ENCODE measurements around the gene RABGAP1.

RABGAP1 gene

GRCh38 chr9:123087359-123087888 is 146.6 kb downstream of the RABGAP1 start:
- DNase-seq = no peak

GRCh38 chr9:123089040-123089439 is 148.2 kb downstream of the RABGAP1 start:
- no peak for DNase-seq

DNA sequence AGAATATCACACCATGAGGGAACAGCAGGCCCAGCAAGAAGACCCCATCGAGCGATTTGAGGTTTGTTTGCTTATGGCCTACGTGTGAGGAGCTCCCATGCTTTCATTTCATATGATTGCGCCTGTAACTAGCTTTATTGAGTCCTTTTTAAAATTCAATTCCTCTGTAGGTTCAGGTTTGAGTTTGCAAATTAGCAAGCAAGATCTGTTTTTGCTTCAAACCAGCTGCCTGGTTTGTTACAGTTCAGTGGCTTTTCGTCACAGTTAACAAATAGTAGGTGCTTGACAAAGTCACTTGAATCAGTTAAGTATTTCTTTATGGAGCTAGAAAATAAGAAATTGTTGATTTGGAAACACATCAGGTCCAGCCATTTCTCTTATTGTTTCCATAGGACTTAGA is 149.0 kb downstream of the RABGAP1 start:
- no peak for DNase-seq

DNA sequence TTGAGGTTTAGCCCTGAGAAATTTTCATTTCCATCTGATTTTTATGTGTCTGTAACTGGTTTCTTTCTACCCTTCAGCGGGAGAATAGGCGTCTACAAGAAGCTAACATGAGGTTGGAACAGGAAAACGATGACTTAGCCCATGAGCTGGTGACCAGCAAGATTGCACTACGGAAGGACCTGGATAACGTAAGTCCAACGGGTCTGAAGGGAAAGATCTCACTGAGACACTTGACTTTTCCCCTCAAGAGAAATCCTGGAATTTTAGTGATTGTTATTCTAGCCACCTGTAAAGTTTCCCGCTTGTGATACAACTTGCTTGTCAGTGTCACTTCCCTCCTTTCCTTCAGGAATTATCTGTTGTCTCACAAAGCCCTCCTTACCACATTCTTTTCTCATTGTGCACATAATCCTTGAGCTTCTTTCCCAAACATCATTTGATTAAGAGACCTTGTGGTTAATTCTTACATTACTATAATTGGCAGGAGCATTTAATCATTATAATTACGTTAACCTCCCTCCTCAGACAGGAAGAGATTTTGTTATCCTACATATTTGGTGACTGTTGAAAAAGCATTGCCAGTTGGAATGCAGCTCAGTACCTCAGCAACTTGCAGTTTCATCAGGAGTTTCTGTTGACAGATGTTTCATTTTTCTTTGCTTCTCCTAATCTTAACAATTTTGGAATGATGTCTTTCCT is 149.5 kb downstream of the RABGAP1 start:
- no peak for DNase-seq

DNA sequence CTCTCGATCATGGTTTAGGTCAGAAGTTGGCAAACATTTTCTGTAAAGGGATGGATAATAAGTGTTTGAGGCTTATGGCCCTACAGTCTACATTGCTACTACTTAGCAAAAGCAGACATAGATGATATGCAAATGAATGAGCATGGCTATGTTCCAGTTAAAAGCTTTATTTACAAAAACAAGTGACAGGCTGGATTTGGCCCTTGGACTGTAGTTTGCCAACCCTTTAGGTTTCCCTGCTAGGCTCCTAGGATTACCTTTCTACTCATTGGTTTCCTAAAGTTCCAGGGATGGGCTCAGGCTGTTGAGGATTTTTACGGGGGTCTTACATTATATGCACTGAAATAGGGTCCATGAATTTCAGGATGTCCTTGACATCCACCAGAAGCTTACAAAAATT is 150.1 kb downstream of the RABGAP1 start:
- DNase-seq = no peak

DNA sequence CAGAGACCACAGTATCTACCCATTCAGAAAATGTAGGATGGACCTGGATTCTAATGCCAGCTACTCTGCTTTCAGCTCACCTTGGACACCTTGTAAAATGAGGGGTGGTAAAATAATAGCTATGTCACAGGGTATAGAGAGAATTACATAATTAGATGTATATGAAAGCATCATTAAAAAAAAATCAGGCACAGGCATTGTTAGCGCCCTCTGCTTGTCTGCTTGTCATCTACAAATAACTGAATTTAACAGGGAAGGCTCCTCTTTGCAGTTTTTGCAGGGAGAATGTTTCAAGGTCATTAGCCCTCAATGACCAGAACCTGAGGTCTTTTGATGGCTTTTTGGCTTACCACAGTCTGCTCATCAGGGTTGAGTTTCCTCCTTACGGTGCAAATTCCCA is 150.6 kb downstream of the RABGAP1 start:
- no peak for DNase-seq

GRCh38 chr9:123093141-123093540 is 152.3 kb downstream of the RABGAP1 start:
- no peak for DNase-seq

- no peak for DNase-seq
Observed at GRCh38 chr9:123096987-123097386, 156.2 kb downstream of the RABGAP1 start.

DNA sequence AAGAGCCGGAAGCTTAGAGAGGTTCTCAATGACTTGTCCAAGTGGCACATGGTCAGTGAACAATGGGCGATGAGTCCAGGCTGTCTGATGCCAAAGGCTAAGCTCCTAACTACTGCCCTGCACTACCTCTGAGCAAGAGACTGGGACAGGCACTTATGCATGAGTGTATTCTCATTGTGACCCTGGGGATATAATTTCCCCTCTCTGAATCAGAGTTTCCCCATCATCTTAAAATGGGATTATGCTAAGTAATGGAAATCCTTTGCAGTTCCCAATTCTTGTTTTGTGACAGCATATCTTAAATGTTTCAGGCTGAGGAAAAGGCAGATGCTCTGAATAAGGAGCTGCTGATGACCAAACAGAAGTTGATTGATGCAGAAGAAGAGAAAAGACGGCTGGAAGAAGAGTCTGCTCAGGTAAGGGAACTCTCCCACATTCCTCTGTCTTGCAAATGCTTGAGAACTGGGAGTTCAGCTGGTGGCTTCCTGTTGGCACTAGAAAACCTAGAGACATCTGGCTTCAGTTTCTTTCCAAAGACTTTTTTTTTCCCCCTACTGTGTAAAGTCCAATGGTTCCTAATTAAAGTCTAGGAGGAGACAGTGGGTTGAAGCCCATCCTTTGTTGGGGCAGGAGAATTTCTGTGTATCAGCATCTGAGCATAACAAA is 156.7 kb downstream of the RABGAP1 start:
- DNase-seq = no peak

GRCh38 chr9:123098096-123098459 is 157.3 kb downstream of the RABGAP1 start:
- DNase-seq = no peak

- DNase-seq = no peak
Observed at GRCh38 chr9:123099042-123099441, 158.2 kb downstream of the RABGAP1 start.

DNA sequence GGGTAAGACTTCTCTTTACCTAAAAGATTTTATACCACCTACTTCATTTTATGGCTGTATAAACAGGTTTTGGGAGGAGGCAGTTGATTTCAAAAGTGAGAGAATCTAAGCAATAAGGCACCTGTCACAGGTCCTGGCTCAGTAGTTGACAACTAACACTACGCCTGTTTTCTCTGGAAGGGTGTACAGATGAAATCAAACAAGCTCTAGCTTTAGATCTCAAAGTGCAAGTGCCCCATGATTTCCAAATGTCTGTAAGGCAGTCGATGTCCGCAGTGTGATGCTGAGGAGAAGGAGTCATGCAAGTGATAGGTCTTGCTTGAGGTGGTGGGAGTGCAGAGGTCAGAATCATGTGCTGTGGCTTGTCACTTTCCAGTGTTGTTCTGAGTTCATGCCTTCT is 158.7 kb downstream of the RABGAP1 start:
- no peak for DNase-seq

DNA sequence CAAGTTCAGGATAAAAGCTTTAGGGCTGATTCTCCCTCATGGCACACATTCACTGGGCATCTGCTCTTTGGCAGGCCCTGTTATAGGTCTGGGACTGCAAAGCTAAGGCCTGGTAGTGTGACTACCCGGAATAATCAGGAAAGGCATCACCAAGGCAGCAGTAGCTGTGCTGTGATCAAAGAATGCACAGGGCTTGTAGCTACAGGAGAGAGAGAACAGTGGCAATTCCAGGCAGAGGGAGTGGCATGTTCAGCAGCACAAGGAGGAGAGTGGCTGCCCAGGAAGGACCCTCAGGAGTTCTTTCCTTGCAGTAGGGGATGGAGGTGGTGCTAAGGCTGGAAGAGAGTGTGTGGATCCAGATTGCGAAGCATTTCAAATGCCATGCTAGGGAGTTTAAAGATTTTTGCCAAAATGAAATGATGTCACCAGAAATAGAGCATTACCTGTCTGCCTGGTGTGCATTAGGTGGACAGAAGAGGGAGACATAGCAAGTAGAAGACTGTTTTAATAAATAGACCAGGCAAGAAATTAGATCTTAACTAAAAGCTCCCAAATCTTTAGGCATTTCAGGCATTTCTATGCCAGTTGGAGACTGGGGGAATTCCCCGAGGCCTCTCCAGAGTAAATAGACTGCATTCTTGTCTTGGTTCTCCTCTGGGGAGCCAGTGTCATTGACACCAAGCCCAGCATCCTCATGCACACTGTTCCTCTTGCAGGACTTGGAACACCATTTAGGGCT is 161.7 kb downstream of the RABGAP1 start:
- DNase-seq = no peak

DNA sequence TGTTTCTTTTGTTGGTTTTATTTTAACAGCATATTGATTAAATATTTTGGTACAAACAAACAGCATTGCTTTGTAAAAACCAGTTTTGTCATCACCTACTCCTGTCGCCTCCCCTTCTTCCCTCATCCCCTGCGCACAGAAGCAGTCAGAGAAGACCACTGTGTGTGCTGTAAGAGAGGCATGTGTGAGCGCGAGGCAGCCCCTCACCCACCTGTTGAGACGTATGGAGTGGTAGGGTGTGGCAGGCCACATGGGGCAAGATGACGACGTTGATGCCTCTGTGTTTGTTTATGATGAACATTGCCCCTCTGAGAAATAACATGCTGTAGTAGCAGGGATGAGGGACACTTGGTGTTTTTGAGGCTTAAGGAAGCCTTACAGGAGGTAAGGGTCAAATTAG is 164.0 kb downstream of the RABGAP1 start:
- no peak for DNase-seq

DNA sequence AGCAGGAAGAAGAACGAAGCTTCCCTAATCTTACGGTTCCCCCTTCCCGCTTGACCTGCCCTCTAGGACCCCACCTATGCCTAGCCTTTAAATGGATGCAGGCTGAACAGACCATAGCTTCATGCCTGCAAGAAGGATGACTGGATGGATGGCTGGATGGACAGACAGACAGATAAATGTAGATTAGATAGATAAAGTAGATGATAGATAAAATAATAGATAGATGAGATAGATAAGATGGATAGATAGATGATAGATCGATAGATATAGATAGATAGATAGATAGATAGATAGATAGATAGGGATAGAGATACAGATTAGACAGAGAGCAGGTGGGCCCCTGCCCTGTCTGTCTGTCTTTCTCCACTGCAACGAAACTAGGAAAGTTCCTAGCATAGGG is 164.7 kb downstream of the RABGAP1 start:
- DNase-seq = no peak

DNA sequence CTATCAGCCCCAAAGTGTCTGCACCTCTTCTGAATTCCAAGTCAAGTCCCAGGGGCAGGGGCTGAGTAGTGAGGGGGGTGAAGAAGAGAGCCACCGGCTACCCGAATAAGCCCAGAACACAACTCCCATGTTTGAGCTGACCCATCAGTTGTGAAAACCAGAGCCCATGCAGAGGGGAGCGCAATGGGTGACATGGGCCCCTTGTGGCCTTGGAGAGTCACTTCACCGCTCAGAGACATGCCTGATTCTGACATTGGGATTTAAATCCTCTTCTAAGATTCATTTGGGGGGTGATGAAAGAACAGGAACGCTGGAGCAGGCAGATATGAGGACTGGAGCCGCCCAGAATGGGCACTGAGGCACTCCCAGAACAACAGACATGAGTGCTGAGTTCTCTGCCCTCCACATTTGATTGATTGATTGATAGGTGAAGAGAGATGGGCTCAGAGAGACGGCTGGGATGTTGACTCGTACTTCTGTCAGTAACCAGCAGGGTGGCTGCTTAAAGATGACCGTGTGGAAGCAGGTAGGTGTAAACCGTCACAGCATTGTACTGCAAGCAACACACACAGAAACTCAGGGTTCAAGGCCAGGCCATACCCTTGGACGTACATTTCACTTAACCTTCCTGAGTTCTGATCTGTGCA is 166.9 kb downstream of the RABGAP1 start:
- DNase-seq = no peak

- DNase-seq = no peak
Observed at GRCh38 chr9:123108976-123109375, 168.2 kb downstream of the RABGAP1 start.

GRCh38 chr9:123109540-123110279 is 168.9 kb downstream of the RABGAP1 start:
- no peak for DNase-seq

GRCh38 chr9:123111427-123112014 is 170.7 kb downstream of the RABGAP1 start:
- DNase-seq = no peak

GRCh38 chr9:123112015-123112975 is 171.5 kb downstream of the RABGAP1 start:
- peak; percentile 18 for DNase-seq

DNA sequence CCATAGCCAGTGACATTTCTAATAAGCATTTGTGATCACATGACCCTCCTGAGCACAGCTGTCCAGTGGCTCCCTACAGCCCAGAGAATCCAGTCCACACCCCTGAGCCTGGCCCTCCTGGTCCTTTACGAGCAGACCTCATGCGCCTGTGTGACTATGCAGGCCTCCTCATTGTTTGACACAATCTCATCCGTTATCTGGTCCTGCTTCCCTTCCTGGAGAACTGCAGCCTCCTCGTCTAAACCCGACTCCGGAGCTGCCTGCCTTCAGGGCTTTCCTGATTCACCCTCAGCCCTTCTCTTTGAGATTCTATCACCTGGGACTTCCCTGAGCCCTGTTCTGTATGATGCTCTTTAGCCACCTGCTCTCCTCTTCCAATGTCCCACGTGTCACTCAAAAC is 172.4 kb downstream of the RABGAP1 start:
- no peak for DNase-seq
